LNCaP clone FGC (cell line): ENCODE data around the gene MARCKS.

Experiments
- DNase-seq: peaks from one replicate; pipeline ENCODE4 v3.0.0-alpha.2; 2011; ENCODE audit warnings: low read depth
- H3K4me3 ChIP-seq: 2 replicates; pipeline ENCODE4 v1.5.1; 2011; ENCODE audit warnings: mild to moderate bottlenecking, low read depth, low read length, control low read depth
- TF ChIP-seq, protein P1 (sequence below): IDR thresholded peaks from 2 replicates; pipeline ENCODE4 v1.5.1; 2012; ENCODE audit warnings: mild to moderate bottlenecking; ENCODE audit not compliant: control insufficient read depth, insufficient read depth; ENCODE audit errors: extremely low read depth

The MARCKS gene

DNA sequence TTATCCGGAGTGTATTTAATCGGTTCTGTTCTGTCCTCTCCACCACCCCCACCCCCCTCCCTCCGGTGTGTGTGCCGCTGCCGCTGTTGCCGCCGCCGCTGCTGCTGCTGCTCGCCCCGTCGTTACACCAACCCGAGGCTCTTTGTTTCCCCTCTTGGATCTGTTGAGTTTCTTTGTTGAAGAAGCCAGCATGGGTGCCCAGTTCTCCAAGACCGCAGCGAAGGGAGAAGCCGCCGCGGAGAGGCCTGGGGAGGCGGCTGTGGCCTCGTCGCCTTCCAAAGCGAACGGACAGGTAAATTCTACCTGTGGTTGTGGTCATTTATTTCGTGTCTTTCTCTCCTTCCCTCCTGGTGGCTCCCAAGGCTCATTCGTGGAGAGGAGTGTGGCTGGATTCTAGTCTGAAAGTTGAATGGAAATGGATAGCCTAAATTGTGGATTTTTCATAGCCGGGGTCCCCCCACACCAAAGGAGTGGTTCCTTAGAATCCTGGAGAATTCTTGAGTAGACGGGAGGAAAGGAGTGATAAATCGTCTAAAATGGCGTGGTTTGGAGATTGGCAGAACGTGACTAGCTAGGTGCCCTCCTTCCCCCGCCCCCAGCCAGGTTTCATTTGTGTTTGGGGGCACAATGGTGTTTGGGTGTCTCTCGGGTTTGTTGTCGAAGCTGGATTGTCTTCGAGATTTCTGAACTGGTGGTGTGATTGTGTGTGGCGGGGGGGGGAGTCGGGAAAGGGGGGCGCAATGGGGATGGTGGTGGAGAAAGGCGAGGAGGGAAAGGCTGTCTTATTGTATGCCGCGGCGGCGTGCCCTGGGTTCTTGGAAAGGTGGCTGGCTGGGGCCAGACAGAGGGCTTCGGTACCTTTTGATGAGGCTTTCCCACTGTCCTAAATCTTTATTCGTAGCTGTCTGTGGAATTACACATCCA lies 673 bp downstream of the MARCKS start:
- DNase-seq: no peak
- TF ChIP-seq, protein P1, sequence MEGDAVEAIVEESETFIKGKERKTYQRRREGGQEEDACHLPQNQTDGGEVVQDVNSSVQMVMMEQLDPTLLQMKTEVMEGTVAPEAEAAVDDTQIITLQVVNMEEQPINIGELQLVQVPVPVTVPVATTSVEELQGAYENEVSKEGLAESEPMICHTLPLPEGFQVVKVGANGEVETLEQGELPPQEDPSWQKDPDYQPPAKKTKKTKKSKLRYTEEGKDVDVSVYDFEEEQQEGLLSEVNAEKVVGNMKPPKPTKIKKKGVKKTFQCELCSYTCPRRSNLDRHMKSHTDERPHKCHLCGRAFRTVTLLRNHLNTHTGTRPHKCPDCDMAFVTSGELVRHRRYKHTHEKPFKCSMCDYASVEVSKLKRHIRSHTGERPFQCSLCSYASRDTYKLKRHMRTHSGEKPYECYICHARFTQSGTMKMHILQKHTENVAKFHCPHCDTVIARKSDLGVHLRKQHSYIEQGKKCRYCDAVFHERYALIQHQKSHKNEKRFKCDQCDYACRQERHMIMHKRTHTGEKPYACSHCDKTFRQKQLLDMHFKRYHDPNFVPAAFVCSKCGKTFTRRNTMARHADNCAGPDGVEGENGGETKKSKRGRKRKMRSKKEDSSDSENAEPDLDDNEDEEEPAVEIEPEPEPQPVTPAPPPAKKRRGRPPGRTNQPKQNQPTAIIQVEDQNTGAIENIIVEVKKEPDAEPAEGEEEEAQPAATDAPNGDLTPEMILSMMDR: no peak
- H3K4me3 ChIP-seq: peak overlapping the region; percentile 97

DNA sequence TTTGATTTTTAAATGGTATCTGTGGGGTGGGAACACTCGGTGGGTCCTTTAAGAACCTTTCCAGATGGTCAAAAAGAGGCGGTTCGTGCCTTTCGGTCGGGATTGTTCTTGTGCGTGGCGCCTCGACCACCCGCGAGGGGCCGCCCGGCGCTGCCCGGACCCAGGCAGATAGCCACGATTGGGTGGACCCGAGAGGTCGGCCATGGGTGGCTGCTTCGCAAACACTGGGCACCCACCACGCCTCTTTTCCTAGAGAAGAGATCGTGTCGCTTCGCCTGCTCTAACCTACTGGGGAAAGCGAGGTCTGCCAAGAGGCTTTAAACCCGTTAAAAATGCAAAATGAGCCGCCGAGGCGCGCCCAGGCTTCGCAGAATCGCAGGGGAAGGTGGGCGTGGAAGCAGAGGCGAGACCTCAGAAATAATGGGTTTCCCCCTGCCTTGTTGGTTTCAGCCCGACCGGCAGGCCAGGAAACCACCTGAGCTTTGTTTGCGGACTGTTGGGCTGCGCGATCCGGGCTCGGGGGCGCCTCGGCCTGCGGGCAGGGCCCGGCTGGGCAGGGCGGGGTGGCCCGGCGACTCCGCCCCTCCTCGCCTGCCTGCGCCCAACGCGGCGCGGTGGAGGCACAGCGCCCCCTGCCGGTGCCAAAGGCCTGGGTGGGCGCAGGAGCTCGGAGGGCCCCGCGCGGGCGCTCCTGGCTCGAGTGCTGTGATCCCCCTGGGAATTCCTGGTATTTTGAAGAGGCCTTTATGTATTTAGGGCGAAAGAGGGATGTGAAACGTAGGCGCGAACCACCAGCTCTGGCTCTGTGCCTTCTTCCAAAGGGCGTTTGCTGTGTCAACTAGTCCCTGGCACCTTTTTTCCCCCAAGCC lies 1.6 kb downstream of the MARCKS start:
- H3K4me3 ChIP-seq: peak overlapping the region; percentile 97
- TF ChIP-seq, protein P1: peak; percentile 87
- no peak for DNase-seq

DNA sequence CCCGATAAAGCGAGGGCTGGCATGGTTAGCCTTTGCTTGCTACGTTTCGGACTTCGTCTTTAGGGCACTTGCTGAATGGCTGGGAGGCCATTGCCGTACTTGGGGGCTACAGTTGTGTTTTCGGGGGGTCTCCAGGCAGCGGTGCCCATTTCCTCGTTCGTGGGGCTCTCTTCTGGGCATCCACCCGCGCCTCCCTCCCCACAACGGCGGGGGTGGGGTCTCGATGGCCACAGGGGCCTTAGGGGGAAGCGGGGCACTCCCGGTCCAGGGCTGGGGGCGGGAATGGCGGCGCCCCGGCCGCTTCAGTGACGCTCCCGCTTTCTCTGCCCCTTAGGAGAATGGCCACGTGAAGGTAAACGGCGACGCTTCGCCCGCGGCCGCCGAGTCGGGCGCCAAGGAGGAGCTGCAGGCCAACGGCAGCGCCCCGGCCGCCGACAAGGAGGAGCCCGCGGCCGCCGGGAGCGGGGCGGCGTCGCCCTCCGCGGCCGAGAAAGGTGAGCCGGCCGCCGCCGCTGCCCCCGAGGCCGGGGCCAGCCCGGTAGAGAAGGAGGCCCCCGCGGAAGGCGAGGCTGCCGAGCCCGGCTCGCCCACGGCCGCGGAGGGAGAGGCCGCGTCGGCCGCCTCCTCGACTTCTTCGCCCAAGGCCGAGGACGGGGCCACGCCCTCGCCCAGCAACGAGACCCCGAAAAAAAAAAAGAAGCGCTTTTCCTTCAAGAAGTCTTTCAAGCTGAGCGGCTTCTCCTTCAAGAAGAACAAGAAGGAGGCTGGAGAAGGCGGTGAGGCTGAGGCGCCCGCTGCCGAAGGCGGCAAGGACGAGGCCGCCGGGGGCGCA lies 2.4 kb downstream of the MARCKS start:
- peak overlapping the region; percentile 97 for H3K4me3 ChIP-seq
- no peak for DNase-seq
- TF ChIP-seq, protein P1: no peak

DNA sequence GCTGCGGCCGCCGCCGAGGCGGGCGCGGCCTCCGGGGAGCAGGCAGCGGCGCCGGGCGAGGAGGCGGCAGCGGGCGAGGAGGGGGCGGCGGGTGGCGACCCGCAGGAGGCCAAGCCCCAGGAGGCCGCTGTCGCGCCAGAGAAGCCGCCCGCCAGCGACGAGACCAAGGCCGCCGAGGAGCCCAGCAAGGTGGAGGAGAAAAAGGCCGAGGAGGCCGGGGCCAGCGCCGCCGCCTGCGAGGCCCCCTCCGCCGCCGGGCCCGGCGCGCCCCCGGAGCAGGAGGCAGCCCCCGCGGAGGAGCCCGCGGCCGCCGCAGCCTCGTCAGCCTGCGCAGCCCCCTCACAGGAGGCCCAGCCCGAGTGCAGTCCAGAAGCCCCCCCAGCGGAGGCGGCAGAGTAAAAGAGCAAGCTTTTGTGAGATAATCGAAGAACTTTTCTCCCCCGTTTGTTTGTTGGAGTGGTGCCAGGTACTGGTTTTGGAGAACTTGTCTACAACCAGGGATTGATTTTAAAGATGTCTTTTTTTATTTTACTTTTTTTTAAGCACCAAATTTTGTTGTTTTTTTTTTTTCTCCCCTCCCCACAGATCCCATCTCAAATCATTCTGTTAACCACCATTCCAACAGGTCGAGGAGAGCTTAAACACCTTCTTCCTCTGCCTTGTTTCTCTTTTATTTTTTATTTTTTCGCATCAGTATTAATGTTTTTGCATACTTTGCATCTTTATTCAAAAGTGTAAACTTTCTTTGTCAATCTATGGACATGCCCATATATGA lies 3.2 kb downstream of the MARCKS start:
- H3K4me3 ChIP-seq: no peak overlapping the region
- TF ChIP-seq, protein P1: no peak
- no peak for DNase-seq

DNA sequence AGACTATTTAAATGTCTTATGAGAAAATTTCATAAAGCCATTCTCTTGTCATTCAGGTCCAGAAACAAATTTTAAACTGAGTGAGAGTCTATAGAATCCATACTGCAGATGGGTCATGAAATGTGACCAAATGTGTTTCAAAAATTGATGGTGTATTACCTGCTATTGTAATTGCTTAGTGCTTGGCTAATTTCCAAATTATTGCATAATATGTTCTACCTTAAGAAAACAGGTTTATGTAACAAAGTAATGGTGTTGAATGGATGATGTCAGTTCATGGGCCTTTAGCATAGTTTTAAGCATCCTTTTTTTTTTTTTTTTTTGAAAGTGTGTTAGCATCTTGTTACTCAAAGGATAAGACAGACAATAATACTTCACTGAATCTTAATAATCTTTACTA lies 5.0 kb downstream of the MARCKS start:
- no peak for DNase-seq
- TF ChIP-seq, protein P1: no peak

DNA sequence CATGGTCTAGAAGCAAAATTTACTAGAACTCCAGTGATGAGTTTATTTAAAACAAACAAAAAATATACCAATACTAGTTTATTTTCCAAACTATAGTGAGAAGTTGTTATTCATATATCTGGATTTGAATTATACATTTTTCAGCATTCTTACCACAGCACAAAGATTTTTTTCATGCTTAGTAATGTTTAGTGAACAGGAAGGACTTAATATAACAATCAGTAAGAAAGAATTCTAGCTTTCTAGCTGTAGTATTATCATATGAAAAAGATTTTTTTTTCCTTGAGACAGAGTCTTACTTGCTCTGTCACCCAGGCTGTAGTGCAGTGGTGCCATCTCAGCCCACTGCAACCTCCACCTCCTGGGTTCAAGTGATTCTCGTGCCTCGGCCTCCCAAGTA lies 13.8 kb downstream of the MARCKS start:
- no peak for DNase-seq
- H3K4me3 ChIP-seq: no peak overlapping the region
- TF ChIP-seq, protein P1: no peak

More for the DNA sequence above, 5.0 kb downstream of the MARCKS start:
- no peak overlapping the region for H3K4me3 ChIP-seq
